Body of pancreas (tissue), 4 donors: Measurements from ENCODE around the gene TNFSF4.

Source experiments
- CTCF ChIP-seq, 7 experiments: fragments of 450-650 bp in 4 of 7; fragments of 200-600 bp in 3 of 7; sonication (generic) in 3 of 7; IDR thresholded peaks; one replicate each; pipeline ENCODE4 v1.5.1; 2016 to 2019; ENCODE audit warnings: antibody characterized with exemption in 7 of 7
- POLR2A ChIP-seq, 3 donors: fragments of 450-650 bp; IDR thresholded peaks; one replicate each; pipeline ENCODE4 v1.6.1; 2016; ENCODE audit warnings: antibody characterized with exemption in 3 of 3, mild to moderate bottlenecking in 2 of 3

- TF ChIP-seq CTCF (IDR thresholded peaks at IDR 0.05) (no peak), POLR2A (IDR thresholded peaks at IDR 0.05) (no peak)
Measured at GRCh38 chr1:173152598-173152997, 54.5 kb downstream of the TNFSF4 start.
